NCI-H526 treated with DMSO at 0.1 percent for 48 hours (cell line): ENCODE results near the gene PSMB1.

Experiments used
- DNase-seq: peaks from one replicate; lab custom pipeline; 2025; lab: John Stamatoyannopoulos, UW

Gene PSMB1

GRCh38 chr6:170552765-170553533 is at the start of gene PSMB1:
TSS of gene PSMB1 (minus strand) at chr6:170553307. CDS start at chr6:170553242, 65 bp downstream.
- peak; percentile 83 for DNase-seq

DNA sequence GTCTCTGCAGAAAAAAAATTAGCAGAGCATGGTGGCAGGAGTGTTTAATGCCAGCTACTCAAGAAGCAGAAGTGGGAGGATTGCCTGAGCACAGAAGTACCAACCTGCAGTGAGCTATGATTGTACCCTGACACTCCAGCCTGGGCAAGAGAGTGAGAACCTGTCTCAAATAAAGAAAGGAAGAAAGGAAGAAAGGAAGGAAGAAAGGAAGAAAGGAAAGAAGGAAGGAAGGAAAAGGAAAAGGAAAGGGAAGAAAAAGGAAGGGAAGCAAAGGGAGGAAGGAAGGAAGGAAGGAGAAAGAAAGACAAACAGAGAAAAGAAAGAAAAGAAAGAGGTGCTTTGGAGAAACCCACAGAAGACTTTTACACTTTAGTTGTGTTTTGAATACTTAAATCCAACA is 44.2 kb upstream of the PSMB1 start:
- DNase-seq, result no peak

GRCh38 chr6:170596426-170596825 is 43.3 kb upstream of the PSMB1 start:
- DNase-seq, result no peak

DNA sequence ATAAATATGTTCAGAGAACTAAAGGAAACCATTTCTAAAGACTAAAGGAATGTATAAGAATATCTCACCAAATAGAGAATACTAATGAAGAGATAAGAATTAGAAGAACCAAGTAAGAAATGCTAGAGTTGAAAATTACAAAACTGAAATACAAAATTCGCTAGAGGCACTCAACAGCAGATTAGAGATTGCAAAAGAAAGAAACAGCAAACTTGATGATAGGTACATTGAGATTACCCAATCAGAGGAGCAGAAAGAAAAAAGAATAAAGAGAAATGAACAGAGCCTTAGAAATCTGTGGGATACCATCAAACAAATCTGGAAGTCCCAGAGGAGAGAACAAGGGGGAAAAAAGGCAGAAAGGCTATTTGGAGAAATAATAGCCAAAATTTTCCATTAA is 37.6 kb upstream of the PSMB1 start:
- no peak for DNase-seq

DNA sequence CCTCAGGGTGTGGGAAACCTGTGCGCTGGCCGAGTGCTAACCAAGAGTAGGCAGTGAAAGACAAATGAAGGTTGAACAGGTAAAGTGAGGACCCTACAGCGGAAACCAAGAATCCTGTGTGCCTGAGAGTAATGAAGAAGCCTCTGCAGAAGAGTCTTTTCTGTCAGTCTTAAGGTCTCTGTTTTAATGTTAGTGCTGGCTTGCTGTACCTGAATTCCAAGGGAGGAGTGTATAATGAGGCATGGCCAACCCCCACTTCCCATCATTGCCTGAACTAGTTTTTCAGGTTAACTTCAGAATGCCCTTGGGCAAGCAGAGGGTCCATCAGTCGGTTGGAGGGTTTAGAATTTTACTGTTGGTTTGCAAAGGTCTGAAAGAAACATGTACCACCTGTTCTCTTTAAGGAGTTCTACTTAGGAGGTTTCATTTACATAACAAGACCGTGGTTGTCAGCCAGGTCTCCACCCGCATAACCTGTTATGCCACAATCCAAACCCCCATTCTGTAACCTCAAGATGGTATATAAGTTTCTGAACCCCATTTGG is 31.9 kb upstream of the PSMB1 start:
- DNase-seq, result no peak

- peak; percentile 93 for DNase-seq
Observed at GRCh38 chr6:170584181-170584953, 31.3 kb upstream of the PSMB1 start, which contains the start of gene PDCD2. TSS of gene PDCD2 (minus strand) at chr6:170584637. CDS start at chr6:170584581, 56 bp downstream.

- DNase-seq, result no peak
Observed at GRCh38 chr6:170583756-170584180, 30.7 kb upstream of the PSMB1 start.

DNA sequence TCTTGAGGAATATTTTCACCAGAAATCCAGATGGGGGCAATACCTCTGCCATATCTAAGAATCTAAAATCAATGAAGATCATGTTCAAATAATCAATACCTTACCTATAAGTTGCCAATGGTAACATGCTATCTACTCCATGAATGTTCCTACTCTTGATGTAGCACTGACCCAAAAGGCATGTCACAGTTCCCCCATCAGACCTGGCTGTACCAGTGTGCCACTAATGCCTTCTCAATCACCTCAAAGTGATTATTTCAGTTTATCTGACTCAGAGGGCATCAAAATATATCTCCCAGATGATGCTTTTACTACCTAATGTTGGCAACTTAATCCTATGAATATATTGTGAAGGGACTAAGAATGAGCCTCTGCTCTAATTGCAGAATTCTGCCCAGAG is 25.8 kb upstream of the PSMB1 start:
- DNase-seq, result no peak

DNA sequence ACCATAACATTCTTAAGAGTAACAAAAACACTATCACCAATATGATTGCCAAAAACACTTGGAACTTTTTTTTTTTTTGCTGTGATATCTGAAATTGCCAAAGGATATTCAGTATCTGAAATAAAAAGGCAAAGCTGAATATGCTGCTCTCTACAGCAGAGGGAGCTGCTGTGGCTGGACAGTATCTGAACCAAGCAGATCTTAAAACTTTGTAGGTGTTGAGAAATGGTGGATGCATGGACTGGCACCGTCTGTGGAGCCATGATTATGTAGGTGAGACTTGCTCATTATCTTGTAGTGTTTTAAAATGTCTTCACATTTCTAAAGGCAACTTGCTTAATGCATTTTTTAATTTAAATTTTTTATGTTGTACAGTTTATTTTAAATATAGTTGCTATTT is 22.1 kb upstream of the PSMB1 start:
- DNase-seq, result no peak

DNA sequence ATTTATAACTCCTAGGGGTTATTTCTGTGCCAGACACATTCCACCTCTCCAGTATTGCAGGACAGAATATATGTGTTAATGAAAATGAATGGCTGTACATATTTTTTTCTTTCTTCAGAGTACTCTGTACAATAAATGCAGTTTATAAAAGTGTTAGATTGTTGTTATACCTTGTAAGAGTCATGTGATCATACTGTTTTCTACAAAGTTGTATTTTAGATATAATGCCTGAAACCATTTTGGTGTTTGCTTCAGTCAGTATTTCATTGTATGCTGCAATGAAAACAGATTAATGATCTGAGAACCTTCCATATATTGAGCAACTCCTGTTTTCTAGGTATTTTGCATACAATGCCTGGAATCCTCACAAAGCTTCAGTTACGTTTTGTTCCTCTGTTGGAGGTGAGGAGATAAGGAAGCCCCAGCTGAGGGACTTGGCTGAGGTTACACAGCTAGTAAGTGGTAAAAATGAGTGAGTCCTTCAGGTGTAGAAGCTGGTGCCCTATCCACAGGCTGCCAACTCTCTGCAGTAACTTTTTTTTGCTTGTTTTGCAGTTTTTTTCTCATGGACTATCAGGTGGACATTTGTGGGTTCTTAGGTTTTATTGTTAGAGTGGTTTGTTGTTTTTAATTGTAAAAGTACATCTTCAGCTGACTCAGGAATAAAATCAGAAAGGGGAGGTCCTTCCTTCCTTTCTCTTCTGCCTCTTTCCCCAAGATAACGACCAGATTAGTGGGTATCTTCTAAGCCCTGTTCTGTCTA is 19.8 kb upstream of the PSMB1 start:
- DNase-seq, result no peak

- DNase-seq, result no peak
Observed at GRCh38 chr6:170564936-170565530, 11.9 kb upstream of the PSMB1 start.

- DNase-seq, result no peak
Observed at GRCh38 chr6:170561555-170561954, 8.4 kb upstream of the PSMB1 start.

GRCh38 chr6:170555305-170555704 is 2.2 kb upstream of the PSMB1 start:
- DNase-seq, result no peak

- no peak for DNase-seq
Observed at GRCh38 chr6:170554796-170555137, 1.7 kb upstream of the PSMB1 start.

DNA sequence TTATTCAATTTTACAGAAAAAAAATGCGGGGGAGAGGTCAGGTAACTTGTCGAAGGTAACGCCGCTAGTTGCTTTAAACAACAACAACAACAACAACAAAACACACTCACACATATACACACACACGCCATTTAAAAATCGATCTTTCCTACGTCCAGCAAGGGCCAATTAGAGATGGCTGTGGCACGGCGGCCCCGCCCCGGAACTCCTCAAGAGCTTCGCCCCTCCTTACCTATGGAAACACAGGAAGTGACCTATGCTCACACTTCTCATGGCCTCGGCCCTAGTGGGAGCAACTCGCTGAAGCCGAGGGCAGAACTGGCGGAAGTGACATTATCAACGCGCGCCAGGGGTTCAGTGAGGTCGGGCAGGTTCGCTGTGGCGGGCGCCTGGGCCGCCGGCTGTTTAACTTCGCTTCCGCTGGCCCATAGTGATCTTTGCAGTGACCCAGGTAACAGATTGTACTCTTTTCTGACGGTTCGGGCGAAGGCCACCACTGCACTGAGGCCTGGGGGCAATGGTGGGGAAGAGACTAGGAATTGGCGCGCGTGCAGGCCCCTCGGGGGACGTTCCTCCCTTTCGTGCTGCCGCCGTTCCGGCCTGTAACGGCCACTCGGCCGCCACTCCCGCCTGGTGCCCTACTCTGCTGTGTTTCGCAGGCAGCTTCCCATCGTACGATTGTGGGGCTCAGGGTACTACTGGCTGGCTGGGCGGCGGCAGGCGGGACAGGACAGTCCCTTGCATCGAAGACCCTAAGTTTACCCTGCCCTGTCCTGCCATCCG is 1.1 kb upstream of the PSMB1 start, which contains the start of gene TBP:
Gene TBP (plus strand): TSS at position 357 of the 783 bp plus-strand sequence. CDS start 2,661 bp downstream, outside the sequence.
- peak; percentile 96 for DNase-seq

GRCh38 chr6:170553534-170554012 is 466 bp upstream of the PSMB1 start:
- DNase-seq, result peak; percentile 83

GRCh38 chr6:170545405-170545804 is 7.7 kb downstream of the PSMB1 start:
- DNase-seq, result peak; percentile 88

DNA sequence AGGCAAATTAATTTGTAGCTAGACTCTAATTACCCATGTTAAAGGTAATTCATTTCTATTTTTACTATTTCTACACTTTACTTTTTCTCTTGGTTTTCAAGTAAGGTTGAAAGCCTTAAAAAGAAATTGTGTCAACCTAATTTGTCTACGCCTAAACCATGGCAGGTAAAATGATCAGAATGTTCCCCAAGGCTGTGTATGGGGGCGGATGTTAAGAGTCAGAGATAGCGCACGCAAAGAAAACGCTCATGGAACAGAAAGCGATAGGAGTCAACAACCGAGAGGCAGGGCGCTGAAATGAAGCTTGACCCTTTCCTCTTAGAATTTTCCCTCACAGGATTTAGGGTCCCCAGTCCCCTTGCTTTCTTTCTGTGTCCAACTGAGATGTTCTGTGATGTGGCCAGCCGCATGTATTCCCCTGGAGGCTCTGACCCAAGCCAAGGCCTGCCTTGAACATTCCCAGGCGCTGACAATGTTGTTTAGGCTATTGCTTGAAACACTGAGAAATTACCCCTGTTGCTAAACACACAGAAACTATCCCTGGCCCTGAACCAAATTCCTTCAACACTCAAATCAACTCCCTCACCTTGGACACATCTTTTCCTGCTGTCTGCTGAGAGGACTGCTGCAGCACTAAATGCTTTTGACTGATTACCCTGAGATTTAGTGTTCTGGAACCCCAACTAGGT is 10.9 kb downstream of the PSMB1 start:
- DNase-seq, result no peak

- no peak for DNase-seq
Observed at GRCh38 chr6:170537329-170537728, 15.8 kb downstream of the PSMB1 start.

- DNase-seq, result no peak
Observed at GRCh38 chr6:170536671-170537070, 16.4 kb downstream of the PSMB1 start.
